ENCODE data around the gene LMF2.

GRCh38 chr22:50461536-50461935, 46.0 kb downstream of the LMF2 start:
- TF ChIP-seq CTCF (conservative IDR thresholded peaks at IDR 0.05; ENCODE audit: low read depth, low read length), result no peak
- no peak for TF ChIP-seq EZH2 (IDR thresholded peaks at IDR 0.05; ENCODE audit: low read length, unreplicated experiment)
- no peak for TF ChIP-seq EZH2phosphoT487 (IDR thresholded peaks at IDR 0.05; ENCODE audit: borderline replicate concordance, low read length)
